Ammon's horn (tissue), 1 donor: ENCODE measurements around the gene MAMDC2.

ENCODE experiments used
- DNase-seq: peaks from one replicate; pipeline ENCODE4 v3.0.0-alpha.2; 2016; ENCODE audit warnings: low spot score

The MAMDC2 gene

DNA sequence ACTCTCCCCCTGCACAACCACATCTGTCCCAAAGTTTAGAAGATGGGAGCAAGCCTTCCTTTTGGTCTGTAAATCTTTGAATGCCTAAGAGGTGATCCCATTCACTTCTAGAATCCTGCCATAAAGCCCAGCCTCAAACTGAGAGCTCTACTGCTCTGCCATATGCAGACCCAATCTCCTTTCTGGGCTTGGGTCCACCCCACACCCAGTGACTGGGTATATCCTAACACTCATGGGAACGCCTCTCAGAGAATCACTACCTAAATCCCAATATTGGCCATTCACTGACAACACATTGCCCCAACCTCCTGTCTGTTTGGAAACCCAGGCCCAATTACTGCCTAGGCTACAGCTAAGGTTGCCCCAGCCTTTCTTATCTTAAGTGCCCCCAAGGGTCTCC lies 90.7 kb downstream of the MAMDC2 start:
- DNase-seq: no peak

DNA sequence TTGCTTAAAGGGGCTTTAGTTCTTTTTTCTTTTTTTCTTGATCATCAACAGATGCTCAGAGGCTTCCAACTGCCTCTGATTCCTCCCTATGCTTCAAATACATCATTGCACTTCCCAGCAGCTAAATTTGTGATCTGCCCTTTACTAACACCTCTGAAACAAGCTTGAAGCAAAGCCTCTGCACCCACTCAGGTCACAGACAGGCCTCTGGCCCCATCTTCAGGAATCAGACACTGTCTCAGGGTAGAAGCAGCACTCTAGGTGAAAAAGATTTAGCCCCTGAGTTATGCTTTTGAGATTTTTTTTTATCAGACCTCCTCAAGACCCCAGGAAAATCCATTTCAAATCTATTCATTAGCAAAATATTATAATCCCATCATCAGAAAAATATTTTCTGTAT lies 91.5 kb downstream of the MAMDC2 start:
- DNase-seq: no peak

DNA sequence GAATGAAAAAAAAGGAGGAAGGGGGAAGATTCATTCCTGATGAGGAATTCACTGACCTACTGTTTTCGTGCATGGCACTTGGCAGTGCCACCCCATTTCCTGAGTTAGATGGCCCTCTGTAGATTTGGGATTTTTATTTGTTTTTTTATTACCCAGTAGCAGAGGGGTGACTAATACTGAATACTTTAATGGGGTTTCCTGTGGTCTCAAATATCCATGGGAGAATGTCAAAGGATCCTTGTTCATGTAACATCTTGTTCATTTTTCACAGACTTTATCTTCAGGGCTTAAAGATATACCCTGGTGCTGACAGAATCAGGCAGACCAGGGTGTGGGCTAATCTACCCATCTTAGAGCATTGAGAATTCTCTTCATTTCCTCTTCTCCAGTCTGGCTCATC lies 93.0 kb downstream of the MAMDC2 start:
- DNase-seq: no peak

DNA sequence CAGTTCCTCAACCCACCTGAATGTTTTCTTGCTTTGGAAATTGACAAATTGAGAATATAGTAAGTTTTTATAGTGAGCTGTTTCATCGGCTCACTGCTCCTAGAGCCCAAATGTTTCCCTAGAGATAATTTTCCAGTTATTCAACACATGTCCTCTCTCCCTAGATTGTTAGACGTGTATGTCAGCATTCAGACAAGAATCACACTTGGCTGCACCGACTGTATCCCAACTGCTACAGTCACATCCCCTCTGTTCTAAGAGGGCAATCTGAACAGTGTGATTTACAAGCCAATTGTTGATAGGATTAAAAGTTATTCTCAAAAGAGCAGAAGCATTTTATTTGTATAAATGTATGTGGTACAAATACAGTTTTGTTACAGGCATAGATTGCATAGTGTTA lies 93.9 kb downstream of the MAMDC2 start:
- no peak for DNase-seq

DNA sequence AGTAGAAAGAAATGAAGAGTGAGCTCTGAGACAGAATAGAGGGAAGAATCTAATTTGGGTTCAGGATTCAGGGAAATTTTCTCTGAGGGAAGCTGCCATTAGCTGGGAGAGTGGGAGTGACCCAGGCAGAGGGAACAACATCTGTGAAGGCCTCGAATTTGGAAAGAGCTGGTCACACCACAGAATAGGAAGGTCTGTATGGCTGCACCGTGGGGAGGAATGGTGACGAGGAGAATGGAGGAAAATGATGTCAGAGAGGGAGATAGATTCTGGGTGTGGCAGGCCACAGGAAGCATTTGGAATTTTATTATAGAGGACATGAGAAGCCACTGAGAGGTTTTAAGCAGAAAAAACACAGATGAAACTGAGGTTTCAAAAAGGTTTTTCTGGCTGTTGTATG lies 98.5 kb downstream of the MAMDC2 start:
- no peak for DNase-seq

DNA sequence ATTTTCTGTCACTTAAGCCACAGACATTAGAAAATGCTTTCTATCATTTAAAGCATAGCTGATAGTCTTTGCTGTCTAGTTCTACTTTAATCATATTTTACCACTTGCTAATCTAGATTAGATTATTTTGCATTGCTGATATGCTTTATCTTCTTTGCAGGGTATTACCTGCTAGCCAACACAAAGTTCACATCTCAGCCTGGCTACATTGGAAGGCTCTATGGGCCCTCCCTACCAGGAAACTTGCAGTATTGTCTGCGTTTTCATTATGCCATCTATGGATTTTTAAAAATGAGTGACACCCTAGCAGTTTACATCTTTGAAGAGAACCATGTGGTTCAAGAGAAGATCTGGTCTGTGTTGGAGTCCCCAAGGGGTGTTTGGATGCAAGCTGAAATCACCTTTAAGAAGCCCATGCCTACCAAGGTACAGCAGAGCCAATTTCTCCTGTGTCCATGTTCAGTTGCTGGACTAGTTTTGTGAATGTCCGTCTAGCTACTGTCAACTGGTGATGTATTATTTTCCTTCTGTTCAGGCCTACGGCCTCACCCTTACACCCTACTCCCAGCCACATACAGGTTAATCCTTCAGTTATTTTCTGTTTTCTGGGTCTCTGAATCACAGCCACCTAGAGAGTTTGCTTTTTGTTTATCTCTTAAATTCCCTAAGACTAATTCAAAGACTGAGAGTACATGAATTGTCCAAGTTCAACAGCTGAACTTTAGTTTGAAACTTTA lies 99.9 kb downstream of the MAMDC2 start:
- no peak for DNase-seq

DNA sequence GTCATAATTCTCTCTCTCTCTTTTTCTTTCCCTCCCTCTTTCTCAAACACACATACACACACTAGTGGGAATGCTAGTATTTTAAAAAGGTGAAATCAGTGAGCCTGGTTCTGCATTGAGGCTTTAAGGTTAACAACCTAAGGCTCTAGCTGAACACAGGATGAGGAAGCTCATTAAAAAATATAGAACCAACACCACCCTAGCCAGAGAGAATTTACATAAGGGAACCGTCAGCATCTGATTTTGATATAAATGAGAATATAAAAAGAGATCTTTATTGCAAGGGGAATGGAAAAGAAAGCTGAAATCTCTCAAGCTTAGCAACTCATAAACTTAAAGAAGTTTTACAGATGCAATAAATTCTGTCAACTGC lies 100.5 kb downstream of the MAMDC2 start:
- no peak for DNase-seq

DNA sequence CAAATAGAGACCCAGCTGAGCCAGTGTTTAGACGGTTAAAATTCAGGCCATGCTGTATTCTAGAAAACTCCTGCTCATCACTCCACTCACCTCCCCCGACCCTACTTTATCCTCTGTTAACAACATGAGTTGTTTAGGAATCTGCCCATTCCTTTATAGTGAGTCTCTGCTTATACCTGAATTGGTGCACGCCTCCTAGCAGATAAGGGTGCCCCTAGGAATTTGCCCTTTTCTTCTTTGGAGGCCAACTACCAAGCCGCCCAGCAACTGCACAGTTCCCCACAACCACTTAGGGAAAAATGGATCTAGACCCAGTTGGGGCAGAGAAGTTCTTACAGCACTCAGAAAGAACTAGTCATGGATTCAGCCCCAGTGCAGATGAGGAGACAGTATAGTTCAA lies 102.3 kb downstream of the MAMDC2 start:
- DNase-seq: no peak

DNA sequence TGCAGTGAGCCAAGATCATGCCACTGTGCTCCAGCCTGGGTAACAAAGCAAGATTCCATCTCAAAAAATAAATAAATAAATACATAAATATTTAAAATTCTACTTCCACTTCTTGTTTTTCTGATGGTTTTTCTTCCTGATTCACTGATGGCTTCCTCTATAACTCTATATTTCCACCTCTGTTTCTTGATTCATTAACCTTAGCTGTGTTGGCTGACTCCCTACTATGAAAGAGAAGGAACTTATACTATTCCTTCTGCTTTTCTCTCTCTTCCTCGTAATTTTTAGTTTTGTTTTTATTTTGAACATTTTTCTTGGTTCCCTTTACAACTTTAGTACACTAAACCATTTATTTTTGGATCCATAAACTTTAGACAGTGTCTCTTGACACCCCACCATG lies 103.5 kb downstream of the MAMDC2 start:
- no peak for DNase-seq

DNA sequence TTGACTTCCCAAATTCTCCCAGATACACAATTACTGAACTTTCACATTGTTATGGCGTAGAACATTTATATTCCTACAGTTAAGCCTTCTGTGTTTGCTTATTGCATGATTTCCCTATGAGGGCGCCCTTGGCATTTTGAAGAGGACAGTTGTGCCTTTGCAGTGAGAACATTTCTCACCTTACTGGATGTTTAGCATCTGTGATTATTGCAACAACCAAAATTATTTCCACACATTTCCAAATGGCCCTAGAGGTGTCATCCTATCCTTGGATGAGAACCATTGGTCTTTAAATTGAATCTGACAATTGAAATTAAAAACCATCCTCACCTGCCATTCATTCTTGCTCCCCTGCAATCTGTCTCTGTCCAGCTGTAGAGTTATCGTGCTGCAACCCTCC lies 104.0 kb downstream of the MAMDC2 start:
- DNase-seq: no peak

DNA sequence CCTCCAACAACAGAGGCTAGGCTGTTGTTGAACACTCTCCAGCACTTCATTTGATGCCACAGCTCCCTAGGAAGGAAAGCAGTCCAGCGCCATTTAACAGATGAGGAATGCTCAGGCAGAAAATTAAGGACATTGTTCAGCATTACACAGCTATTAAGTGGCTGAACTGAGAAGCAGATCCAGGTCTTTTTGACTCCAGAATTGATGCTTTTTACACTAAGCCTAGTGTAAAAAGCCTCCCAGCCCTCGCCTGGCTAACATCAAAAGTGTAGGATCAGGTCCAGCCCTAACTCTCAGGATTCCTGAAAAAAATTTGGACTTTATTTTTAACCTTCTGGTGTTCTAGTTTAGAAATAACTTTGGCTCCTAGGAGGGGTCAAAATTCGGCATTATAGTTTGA lies 108.7 kb downstream of the MAMDC2 start:
- DNase-seq: no peak

DNA sequence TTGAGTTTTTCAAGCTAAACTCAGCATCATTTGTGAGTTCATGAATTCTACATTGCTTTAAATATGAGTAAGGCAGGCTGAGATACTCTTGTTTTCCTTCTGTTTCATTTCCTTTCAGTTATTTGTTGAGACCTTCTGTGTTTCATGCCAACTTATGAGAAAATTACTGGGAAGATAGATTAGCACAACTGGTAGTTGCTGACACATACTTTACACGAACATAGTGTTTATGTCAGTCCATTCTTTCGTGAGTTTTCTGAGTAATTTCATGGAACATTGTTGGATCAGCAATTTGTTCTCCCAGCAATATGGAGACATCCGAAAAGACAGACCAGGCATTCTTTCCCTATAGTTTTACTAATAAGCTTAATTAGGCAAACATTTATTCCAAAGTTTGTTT lies 113.1 kb downstream of the MAMDC2 start:
- no peak for DNase-seq

DNA sequence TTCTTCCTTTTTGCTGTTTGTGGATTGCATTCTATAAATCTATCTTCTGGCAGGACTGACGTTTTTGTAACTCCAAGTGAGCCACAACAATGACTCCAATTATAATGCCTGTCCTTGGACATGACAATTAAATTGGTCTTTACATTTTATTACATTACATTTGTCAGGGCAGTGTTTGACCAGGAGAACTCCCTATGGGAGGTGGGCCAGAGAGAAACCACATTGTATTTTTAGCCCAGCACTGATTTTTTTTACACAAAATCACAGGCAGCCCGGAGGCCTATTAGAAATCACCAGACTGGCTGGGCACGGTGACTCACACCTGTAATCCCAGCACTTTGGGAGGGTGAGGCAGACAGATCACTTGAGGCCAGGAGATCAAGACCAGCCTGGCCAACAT lies 116.0 kb downstream of the MAMDC2 start:
- DNase-seq: no peak

DNA sequence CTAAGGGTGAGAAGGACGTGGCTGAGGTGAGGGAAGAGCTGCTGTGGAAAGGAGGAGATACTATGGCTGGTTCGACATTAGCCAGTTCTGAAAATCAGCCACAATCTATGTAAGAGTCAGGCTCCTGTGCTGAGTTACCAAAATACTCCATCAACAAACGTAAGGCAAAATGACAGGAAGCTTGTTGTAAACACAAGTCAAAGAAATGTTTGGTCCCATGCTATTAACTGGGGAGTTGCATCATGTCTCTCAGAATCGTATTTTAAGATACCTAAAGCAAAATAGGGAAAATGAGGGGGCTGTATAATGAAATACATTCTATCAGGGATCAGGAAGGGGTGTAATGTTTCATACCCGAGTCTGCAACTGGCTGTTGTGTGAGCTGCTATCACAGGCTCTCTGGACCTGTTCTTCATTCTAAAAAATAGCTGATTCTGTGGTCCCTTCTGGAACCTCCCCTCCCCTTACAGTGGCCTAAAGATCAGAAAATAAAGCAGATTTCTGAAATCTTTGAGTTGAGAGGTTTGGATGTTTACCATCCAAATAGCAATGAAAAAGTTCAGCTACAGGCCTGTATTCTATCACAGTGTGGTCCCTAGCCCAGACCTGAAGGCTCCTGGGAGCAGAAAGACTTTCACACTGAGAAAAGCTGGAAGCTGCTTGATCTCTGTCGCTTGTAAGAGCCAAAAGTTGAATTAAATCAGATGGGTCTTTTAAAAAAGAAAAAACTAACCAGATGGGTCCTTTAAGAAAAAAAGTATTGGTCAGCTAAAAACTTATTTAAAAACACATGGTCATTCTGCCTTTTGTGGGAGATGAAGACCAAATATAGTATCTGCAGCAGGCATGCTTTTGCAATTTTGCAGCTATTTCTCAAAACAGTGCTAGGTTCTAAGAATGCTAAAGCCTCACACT lies 117.3 kb downstream of the MAMDC2 start:
- DNase-seq: no peak

DNA sequence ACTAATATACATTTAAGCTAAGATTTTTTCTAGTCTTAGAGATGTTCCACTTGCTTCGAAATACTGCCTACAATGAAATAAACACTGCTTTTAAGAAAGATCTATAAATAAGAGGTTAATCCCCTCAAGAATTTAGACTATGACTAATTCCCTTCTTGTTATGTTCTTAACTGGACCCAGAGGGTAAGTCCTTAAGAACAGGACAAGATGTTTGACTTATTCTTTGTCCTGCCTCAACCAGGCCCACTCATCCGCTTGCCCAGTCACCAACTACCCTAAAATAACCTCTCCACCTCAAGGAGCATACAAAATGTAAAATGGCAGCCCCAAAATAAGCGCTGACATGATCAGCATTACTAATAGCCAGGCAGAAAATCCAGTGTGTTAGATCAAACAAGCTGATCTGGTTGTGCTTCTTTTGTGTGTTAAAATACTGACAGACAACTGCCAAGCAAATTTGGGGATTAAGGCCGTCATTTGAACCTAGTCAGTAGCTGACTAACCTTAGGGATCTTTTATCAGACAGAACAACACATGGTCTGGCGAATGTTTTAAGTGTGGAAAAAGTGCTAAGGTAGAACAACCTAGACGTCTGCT lies 121.5 kb downstream of the MAMDC2 start:
- DNase-seq: no peak

DNA sequence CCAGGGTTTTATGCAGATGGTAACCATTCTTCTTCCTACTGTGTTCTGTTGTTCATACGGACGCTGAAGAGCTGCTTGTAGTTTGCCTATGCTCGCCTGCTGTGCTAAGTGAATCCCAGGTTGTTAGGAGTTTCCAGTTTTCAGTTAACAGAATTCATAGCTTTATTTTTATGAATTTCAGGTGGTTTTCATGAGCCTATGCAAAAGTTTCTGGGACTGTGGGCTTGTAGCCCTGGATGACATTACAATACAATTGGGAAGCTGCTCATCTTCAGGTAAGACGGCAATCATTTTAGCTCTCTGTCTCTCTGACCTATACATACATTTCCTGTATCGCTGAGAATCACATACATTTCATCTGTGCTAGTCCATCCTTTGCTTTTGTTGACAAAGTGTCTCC lies 124.9 kb downstream of the MAMDC2 start:
- DNase-seq: peak; percentile 21

DNA sequence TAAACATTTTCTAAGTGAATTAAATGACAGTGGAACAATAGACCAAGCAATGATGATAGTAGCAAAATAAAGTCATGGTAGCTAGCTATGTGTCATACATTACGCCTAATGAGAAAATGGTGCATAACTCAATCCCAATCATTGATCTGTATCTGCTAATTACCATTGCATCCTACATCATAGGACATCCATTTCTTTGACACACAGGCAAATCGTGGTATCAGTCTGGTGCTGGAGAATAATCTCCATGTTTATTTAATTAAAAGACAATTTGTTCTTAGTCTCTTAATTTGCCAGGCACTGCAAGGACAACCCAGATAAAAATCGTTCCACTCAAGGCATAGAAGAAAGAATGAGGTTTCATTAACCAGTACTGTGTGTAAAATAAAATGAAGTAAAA lies 125.6 kb downstream of the MAMDC2 start:
- no peak for DNase-seq

DNA sequence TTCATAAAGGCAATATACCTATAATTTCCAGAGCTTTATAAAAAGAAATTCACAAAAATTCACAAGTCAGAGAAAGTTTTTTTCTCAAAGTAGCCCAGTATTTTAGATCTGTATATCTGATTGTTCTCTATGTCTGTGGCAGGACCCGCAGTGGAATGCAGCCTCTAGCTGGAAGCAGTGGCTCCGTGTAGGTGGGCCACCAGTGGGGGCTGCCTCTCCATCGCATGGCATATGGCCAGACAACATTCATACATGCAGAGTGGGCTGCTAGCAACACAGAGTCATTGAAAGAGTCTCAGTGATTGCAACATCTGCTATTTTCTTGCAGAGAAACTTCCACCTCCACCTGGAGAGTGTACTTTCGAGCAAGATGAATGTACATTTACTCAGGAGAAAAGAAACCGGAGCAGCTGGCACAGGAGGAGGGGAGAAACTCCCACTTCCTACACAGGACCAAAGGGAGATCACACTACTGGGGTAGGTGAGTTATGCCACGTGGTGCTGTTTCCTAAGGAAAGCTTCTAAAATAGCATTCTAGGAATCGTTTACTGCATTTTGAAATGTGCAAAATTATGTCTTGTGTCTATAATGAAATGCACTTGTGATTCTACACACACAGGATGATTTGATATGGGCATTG lies 126.6 kb downstream of the MAMDC2 start:
- DNase-seq: no peak

DNA sequence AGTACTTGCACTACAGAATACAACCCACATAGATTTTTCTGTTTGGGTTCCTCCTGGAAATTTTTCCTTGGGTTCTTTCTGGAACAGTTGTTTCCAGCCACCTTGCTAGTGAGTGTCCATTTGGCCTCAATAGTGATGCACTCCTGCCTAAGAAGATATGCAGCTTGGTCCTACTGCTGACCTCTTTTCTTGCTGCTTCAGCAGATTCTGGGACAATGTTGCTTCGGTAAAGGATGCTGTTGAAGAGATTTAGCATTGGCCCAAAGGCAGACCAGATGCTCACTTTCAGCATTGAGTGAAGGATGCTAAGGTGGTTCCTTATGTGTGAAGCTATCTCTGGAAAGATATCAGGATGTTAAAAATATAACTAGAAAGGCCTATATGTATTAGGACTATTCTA lies 128.9 kb downstream of the MAMDC2 start:
- DNase-seq: no peak

DNA sequence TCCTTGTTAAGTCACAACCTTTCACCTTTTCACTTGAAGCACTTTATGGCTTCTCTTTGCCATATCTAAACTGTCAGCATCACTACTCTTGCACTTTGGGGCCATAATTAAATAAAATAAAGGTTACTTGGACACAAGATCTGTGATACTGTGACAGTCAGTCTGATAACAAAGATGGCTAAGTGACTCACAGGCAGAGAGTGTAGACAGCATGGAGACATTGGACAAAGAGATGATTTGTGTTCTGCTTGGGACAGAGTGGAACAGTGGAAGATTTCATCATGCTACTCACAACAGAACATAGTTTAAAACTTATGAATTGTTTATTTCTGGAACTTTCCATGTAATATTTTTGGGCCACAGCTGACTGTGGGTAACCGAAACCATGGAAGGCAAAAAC lies 133.5 kb downstream of the MAMDC2 start:
- DNase-seq: peak; percentile 12

DNA sequence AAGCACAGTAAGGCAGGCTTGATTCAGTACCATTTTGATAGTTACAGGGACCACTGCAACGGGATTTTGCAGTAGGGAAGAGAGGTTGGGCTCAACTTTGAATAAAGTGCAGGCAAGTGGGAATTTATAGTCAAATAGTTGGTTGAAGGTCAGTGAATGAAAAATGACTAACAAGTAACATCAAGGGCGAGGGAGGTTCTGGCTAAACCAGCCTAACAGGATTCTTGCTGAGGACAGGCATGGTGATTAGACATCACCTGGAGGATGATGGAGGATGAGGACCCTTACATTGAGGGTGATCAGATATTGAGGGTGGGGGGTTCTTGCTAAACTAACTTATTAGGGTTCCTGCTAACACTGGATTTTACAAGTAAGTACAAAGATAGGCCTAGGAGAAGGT lies 149.1 kb downstream of the MAMDC2 start:
- no peak for DNase-seq

DNA sequence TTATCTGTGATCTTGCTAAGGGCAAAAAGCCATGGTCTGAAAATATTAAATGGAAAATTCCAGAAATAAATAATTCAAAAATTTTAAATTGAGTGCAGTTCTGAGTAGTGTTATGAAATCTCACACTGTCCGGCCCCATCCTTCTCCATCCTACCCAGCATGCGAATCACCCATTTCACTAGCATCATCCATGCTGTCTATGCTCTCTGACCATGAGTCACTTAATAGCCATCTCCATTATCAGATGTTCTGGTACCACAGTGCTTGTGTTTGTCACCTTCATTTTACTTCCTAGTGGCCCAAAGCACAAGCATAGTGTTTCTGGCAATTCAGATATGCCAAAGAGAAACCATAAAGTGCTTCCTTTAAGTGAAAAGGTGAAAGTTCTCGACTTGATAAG lies 151.8 kb downstream of the MAMDC2 start:
- DNase-seq: no peak
